ENCODE results near the gene TMBIM6.

TMBIM6 gene

DNA sequence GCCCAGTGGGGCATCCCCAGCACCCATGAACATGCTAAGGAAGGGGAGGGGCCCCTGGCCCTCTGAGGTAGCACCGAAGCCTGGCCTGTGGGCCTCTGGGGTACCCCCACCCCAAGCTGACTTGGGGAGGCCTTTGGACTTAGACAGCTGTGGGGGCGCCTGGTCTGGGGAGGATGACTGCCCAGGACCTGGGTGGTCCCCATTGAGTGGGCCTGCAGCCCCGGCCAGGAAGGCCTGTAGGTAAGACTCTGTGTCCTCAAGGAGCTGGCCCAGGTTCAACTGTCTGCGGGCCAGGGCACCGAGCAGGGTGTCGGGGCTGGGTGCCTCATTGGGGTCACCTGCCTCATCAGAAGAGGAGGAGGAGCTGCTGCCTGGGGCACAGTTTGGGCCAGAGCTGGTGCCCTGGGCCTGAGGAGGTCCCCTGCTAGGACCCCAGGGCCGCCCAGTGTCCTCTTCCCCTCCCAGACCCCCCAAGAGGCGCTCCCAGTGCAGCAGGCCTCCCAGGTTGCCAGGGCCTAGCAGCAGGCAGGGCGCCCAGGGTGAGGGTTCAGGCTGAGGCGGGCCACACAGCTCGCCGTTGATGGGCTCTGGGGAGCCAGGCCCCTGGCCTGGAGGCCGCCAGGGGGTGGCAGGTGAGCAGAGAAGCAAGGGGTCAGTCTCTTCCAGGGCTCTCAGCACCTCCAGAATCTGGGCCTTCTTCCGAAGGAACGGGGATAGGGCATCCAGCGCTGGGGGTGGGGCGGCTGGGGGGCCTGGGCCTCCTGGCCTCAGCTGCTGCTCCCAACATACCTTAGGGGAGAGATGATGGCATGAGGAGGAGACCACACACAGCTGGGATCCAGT lies 55.5 kb downstream of the TMBIM6 start:
- DNase-seq (ENCODE audit: low spot score) (no peak), FAIRE-seq (no peak)

DNA sequence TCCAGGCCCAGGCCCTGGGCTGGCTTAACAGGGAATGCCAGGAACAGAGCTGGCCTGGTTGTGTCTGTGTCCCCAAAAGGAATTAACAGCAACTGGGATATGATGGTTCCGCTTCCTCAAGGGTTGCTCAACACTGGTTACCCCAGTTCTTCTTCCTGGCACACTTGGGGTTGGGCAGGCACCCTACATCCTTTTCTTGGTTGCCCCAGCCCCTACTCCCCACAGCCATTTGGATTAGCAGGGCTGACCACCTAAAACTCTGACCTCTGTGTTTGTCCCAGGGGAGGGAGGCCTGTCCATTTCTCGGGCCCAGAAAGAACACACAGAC lies 56.1 kb downstream of the TMBIM6 start:
- DNase-seq (ENCODE audit: low spot score) (no peak), FAIRE-seq (no peak)

DNA sequence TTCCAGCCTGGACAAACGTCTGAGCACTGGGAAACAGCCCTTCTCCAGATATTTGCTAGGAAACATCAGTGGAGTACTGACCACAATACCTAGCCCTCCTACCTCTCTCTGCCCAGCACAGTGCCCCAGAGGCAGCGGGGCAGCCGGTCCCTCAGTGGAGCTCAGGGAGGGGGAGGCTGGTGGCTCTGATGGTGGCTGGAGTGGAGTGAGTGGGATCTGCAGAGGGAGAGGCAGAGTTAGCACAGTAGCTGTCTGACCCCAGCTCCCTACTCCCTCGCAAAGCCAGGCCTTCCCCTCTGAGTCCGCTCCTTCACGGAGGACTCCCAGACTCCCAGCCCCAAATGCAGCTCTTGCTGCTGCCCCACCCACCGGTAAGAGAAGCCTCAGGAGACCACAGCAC lies 56.9 kb downstream of the TMBIM6 start:
- no peak for DNase-seq (ENCODE audit: low spot score)
- FAIRE-seq = no peak

DNA sequence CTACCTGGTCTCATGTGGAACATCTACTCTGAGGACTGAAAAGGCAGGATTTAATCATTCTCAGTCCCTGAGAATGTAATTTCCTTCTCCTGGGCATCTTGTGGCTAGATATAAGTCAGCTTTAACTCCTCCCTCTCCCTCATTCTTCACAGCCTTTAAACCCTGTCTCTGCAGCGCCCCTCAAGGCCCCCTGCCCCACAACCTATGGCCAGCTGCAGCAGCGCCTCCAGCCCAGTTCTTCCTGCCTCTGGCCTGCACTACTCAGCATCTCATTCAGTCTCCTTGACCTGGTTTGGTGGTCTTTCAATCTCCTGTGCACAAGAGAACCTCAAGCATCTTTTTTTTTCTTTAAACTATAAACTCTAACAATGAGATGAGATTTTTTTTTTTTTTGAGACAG lies 57.6 kb downstream of the TMBIM6 start:
- DNase-seq (ENCODE audit: low spot score) (no peak), FAIRE-seq (no peak)

DNA sequence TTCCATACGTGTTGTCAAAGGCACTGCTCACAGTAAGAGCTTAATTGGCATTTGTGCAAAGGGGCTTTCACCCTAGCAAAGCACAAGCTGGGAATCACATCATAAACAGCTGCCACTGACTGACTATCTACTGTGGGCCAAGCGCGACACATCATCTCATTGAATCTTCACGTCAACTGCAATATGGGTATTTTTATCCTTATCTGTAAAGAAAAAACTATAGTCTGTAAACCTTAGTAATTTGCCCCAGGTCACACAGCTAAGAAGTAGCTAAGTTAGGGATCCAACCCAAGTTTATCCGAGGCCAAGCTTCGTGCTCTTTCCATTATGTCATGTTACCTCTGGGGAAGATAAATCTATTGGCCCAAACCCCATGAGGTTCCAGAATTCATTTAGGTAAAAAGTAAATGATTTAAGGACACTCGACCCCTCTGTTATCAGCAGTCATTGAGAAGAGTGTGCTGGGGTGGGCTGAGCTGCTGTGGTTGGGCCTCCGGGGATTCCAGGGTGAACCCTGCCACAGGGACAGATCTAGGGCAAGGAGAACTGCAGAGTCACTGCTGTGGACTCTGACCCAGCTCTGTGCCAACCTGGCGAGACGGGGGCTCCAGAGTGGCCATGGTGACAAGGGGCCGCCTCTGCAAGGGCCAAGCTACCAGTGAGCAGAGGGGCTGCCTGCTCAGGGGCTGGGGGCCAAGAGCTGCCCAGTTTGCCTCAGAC lies 59.2 kb downstream of the TMBIM6 start:
- FAIRE-seq = no peak
- no peak for DNase-seq (ENCODE audit: low spot score)

DNA sequence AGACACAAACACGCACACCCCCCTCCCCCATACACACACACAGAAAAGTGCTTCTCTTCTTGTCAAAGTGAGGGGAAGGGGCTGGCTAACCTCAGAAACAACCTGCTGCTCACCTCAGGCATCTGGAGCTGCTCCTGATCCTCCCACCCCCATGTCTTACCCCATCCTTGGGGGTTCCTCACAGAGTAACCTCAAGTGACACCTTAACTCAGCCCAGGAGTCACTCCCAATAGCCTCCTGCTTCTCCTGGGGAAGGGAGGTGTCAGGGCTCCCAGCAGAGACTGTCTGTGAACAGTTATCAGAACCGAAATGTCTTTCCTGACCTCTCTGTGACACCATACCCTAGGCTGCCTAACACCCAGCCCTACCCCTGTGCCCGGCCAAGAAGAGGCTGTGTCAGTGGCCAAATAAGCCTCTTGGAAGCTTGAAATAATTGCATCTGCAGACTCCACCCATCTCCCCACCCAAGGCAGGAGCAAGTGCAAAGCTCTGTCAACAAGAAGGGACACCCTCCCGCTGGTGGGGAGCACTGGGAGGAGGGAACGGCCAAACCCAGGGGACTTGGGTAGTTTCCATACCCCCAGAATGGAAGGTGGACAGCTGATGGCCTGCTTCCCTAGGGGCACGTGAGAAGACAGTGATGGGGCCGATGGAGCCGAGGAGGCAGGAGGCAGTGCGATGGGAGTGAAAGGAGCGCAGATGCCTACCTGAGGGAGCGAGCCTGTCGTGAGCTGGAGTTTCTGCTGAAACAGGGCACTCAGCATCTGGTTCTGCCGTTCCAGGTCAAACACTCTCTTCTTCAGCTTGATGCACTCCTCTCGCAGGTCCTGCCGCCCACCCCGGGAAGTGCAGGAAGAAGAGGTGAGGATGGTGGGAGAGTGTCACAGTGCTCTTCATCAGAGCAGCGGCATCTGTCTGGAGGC lies 60.0 kb downstream of the TMBIM6 start:
- DNase-seq (ENCODE audit: low spot score) = no peak
- FAIRE-seq = no peak

DNA sequence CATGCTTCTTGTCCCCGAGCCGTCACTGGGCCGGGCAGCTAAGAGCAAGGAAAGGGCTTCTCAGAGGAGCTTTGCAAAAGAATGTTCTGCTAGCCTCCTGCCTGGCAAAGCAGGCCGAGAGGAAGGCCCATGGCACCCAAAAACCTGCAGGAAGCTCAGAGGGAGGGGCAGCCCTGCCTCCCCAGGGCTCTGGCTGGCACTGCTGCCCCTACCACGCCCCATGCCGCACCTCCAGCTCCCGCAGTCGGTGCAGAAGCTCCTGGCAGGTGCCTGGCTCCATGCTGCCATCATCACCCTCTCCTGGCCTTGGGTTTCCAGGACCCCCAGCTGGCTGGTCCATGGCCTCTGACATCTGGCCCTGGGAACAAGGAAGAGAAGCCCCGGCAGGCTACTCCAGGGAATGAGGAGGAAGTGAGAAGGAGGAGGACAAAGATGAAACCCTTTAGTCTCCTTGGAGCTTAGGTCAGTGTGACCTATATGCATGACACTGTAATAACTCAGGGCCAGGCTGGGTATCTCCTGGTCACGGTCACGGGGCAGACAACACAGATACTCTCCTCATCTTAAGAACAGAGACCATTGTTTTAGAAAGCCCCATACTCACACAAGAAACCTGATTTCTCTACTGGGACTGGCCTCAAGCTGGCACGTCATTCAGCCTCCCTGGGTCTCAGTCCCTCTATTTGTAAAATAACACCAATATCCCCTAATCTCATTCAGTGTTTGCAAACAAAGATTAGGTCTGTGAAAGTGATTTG lies 62.5 kb downstream of the TMBIM6 start:
- DNase-seq (ENCODE audit: low spot score) (no peak), FAIRE-seq (no peak)

DNA sequence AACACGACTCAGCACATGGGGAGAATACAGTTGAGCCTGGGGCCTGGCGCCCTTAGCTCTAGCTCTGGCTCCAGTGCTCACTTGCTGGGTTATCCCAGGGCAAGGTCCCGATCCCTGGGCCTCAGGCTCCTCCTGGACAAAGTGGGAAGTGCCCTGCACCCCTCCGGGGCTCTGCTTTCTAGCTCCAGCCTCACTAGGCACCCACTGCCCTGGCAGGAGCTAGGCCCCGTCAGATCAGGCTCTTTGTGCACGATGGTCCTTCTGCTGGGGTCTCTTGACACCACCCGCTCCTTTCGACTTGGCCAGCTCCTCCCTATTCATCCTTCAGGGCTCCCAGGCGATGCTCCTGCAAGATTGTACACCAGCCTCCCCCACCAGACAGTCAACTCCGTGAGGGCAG lies 63.5 kb downstream of the TMBIM6 start:
- DNase-seq (ENCODE audit: low spot score) (no peak), FAIRE-seq (no peak)

DNA sequence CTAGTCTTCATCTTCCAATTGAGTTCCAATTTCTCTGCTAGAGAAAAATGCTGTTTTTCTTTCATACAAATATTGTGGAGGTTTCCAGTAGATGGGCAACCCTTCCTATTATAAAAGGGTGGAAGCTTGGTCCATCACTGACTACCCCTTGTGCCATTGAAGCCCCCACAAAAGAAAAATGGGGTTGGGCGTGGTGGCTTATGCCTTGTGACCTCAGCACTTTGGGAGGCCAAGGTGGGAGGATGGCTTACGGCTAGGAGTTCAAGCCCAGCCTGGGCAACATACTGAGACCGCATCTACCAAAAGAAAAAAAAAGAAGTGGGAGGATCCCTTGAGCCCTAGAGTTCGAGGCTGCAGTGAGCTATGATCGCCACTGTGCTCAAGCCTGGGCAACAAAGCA lies 64.1 kb downstream of the TMBIM6 start:
- DNase-seq (ENCODE audit: low spot score) = no peak
- no peak for FAIRE-seq

DNA sequence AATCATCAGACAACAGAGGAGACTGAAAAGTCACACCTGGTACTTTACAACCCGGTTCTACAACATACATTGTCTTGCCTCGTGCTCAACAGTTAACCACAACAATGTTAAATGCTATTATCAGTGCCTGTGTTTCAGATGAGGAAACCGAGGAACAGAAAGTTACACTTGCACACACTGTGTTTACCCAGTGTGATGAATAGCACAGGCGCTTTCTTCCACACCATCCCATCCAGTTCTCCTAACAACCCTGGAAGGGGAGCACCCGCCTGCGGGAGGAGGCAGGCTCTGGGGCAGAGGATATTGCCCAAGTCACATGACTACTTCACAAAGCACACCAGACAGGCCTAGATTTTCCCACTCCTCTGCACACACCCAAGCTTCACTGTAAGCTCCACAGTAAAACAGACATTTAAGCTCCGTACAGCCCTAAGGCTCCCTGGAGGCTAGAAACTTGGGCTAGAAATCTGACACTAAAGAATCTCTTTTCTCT lies 65.0 kb downstream of the TMBIM6 start:
- DNase-seq (ENCODE audit: low spot score) (no peak), FAIRE-seq (no peak)

DNA sequence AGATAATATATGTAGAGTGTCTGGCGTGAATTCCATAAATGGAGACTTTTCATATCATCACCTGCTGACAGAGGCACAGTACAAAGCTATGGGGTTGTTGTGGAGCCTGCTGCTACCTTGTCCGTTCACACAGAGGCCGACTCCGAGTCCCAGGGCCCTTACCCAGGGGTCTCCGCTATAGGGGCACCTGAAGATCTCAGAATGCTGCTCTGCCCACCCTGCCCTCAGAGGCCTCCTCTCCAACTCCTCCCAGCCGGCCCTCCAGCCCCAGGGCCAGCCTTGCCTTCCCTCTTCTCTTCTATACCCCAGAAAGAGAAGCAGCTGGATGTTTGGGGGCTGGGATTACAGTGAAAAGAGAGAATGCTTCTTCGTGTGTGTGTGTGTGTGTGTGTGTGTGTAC lies 65.5 kb downstream of the TMBIM6 start:
- no peak for FAIRE-seq
- DNase-seq (ENCODE audit: low spot score) = no peak

DNA sequence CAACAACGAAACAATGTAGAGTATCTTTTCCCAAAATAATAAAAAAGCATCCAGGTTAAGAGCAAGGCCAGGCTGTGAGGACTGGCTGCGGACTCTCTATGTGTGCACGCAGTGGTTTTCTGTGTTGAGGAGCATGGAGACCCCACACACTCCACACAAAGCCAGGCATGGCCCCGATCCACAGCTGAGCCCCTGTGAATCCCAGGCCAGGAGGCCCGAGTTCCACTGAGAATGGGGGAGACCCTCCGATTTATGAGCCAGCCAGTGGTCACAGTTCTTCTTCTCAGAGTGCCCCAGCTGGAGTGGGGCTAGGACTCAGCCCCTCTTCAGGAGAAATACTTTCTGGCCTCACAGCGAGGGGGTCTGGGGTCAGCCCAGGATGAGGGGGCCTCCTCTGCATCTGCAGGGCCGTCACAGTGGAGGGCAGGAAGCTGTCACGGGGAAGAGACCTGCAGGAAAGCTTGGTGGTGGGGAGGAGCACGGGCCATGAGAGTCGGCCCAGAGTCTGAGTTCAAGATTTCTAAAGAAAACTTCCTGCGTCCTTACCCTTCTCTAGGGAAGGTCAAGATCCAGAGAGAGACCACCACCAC lies 66.7 kb downstream of the TMBIM6 start:
- no peak for FAIRE-seq
- no peak for DNase-seq (ENCODE audit: low spot score)

DNA sequence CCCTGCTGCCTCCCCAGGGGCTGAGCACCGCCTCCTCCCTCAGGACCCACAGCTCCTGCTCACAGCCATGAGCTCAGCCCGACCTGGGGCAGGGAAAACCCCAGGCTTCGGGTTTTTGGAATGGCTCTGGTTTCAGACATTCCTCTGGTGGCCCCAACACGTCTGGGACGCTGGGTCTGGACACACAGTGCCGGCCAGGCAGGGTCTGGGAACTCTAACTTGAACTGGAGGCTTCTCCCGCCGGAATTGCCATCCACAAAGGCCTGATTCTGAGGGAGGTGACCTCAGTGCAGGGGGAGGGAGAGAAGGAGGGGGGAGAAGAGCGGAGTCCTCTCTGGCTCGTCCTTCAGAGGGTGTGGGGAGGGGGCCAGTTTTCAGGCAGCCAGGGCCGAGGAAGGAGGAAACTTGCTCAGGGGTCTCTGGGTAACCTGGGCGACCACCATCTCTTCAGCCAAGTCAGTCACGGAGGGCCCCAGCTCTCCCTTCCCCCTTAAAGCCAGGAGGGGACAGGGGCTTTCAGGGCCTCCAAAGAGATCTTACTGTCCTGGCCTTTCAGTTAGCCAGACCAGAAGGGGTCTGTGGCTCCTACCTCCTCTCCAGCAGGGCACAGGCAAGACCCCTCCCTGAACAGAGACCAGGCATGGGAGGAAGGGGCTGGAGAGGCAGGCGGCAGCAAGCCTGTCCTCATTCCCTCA lies 67.5 kb downstream of the TMBIM6 start:
- no peak for FAIRE-seq
- no peak for DNase-seq (ENCODE audit: low spot score)

DNA sequence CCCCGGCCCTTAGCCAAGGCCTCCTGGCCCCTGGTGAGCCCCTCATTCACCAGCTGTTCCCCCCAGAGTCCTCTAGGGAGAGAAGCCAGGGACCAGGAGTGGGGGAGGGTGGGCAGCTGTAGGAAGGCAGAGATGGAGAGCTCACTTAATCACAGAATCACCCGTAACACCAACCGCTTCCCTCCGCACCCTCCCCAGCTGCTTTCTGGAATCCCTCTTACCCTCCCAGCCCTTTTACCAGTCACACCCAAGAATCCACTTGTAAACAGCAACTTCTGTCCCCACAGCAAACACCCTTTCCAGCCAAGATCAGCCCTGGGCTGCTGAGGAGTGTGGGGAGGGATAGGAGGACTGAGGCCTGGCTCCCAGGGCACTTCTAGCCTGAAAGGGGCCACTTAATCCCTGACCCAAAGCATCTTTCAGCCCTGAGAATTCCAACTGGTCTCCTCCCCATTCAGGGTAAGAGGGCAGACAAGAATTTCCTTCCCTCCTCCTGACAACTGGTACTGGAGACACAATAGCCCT lies 68.1 kb downstream of the TMBIM6 start:
- FAIRE-seq = no peak
- no peak for DNase-seq (ENCODE audit: low spot score)

DNA sequence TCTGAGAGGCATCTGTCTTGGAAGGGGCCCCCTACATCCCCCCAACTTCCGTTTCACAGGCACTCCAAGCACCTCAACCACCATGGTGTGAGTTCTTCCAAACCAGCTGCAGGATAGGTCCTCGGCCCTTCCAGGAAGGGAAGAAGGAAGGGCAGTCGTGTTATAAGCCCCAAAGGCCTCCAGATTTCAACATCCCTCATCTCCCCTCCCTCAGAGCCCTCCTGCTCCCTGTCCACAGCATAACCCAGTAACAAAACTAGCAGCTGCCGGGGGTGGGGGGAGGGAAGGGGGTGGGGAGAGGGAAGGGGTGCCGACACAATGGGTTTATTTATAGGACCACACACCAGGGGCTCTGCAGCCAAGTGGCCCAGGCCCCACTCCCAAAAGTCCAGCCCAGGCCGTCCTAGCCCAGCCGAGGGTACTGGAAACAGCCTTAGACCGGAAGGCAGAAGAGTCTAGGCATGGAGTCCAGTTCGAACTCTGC lies 68.6 kb downstream of the TMBIM6 start:
- DNase-seq (ENCODE audit: low spot score) = no peak

DNA sequence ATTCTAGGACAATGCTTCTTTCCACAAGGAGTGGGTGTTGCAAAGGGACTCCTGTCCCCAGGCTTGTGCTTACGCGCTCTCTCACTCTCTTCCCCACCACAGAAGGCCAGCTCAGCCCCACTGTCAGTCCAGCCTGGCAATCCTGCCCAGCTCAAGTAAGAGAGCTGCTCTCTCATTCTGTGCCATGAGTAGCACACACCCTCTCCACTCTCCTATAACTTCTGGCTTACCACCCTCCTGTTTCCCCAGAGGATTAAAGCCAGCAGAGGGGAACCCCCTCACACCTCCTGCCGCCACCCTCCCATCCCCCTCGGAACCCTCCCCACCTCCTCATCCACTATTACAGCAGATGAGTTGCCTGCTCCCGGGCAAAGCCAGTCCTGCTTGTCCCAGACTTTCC lies 69.8 kb downstream of the TMBIM6 start:
- no peak for FAIRE-seq
- DNase-seq (ENCODE audit: low spot score) = no peak

More for the DNA sequence above, 68.6 kb downstream of the TMBIM6 start:
- FAIRE-seq = no peak

DNA sequence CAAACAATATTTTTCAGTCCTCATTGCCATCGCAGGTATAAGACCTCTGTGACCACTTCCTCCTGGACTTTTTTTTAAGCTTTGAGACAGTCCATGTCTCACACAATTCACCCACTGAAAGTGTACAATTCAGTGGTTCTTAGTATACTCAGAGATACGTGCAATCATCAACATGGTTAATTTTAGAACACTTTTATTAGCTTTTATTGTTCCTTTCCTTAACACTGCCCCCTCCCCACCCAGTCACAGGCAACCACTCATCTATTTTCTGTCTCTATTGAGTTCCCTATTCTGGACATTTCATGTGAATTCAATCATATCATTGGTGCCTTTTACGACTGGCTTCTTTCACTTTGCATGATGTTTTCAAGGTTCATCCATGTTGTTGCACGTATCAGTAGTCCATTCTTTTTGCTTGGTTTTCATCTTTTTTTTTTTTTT lies 70.6 kb downstream of the TMBIM6 start:
- FAIRE-seq (no peak), DNase-seq (ENCODE audit: low spot score) (no peak)

DNA sequence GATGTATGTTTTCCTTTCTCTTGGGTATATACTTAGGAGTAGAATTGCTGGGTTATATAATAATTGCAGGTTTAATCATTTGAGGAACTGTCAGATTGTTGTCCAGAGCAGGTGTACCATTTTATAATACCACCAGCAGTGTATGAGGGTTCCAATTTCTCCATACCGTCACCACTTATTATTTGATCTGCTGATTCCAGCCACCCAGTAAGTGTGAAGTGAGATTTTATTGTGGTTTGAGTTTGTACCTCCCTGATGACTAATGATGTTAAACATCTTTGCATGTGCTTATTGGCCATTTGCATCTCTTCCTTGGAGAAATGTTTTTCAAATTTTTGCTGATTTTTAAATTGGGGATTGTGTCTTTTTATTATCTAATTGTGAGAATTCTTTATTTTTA lies 71.8 kb downstream of the TMBIM6 start:
- no peak for FAIRE-seq
- DNase-seq (ENCODE audit: low spot score) = no peak
